GM19035 (cell line): ENCODE results near the gene IGFN1.

Experiments used
- ATAC-seq: cut with Tn5 transposase; IDR thresholded peaks from one replicate; pipeline ENCODE4 v1.9.1; 2021; ENCODE audit not compliant: unreplicated experiment

The IGFN1 gene

GRCh38 chr1:201262963-201263608, 72.5 kb downstream of the IGFN1 start:
- ATAC-seq: no peak

GRCh38 chr1:201264072-201264471, 73.4 kb downstream of the IGFN1 start:
- ATAC-seq: no peak

DNA sequence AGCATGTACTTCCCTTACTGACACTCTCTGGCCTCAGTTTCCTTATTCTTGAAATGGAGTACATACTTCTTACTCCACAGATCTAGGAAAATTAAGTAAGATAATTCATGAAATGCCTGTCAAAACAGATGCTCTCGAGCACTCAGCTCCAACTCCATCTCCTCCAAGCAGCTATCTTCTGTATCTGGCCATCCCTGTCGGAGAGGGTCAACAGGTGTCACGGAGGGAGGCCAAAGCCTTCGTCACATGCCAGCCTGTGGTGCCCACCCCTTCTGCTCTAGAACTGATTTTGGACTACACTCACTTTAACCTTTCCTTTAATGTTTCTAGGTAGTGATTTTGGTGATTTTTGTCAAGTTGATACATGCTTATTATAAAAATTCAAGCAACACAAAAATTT, 73.9 kb downstream of the IGFN1 start:
- no peak for ATAC-seq

GRCh38 chr1:201265756-201266155, 75.1 kb downstream of the IGFN1 start:
- no peak for ATAC-seq

GRCh38 chr1:201266276-201266675, 75.7 kb downstream of the IGFN1 start:
- no peak for ATAC-seq

DNA sequence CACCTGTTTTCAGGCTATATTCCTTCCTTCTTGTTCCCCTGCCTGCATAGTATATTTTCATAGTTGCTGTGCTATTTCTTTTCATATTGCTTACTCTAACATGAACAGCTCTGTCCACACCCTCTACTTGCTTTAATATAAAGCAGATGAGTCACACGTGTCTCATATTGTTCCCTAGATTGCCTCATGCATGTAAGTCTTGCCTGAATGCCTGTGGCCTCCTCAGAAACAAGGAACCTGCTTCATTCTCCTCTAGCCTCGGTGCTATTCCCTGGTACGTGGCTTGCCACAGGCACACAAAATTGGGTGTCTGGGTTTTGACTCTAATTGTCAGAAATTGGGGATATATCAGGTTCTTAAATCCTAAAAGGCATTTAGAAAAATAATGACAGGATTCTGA, 76.2 kb downstream of the IGFN1 start:
- no peak for ATAC-seq

GRCh38 chr1:201267481-201268229, 77.0 kb downstream of the IGFN1 start:
- no peak for ATAC-seq

GRCh38 chr1:201268604-201269151, 78.1 kb downstream of the IGFN1 start:
- no peak for ATAC-seq

DNA sequence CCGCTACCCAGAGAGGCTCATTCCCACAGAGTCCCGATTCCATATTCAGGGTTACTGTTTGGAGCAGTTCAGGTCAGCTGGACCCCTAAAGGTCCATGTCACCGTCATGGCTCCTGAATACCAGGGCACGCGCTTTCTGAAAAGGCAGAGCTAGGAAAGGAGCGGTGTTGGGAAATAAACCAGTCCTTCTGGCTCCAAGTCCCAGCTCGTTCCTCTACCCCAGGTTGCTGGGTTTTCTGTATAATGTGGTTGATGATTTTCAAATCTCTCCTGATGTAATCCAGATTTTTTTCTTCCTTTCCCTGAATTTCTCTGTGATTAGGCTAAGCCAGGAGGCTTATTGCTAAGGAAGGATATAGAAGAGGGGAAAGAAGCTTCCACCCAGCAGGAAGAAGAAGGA, 78.7 kb downstream of the IGFN1 start:
- ATAC-seq: no peak

- ATAC-seq: no peak
These were observed 79.3 kb downstream of the IGFN1 start for GRCh38 chr1:201269900-201270410.

DNA sequence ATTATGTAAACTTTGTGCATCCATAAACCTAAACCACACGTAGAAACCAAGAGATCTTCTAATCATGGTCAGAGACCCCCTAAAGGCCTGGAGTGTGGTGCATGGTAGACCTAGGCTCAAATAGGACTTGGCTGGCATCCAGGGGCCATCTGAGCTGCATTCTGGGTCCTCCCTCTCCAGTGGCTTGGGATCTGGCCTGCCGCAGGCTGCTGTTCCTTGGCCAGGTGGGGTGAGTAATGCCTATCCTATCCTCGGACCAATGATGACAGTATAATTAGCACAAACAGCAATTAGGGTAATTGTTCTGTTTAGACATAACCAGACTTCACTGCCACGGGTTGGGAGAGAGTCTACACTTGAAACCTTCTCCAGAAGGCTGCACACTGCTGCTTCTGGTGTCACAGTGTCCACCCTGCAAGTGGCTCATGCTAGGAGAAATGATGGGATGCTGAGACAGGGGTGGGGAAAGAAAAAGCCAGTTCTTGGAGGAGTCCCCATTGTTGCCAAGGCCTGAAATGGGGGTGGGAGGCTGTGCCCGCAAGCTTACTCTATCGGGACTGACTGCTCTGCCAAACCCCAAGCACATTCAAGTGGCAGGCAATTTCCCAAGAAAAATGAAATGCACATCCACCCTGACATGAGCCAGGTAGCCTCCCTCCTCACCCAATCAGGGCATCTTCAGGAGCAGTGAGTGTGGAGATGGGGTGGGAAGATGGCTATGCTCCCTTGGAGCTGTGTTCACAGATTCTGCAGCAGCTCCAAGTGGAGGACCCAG, 80.2 kb downstream of the IGFN1 start:
- ATAC-seq: no peak

DNA sequence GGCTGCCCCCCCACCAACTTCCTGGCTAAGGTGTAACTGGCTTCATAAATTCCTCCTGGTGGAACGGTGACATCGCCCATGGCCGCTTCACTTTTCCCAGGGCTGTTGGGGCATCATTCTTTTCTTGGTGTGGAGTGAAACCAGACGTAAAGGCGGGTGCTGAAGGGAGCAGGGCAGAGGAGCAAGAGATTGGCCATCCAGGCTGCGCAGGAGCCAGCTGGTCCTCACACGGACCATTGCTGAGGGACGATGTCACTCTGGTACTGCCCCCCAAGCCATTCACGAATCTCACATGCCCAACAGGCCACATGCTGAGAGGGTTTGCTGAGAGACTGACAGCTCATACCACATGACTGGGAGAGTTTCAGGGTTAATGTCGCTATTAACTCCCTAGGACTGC, 82.2 kb downstream of the IGFN1 start:
- no peak for ATAC-seq

- no peak for ATAC-seq
These were observed 84.1 kb downstream of the IGFN1 start for GRCh38 chr1:201274616-201275252.

- no peak for ATAC-seq
These were observed 84.6 kb downstream of the IGFN1 start for GRCh38 chr1:201275253-201275666.

DNA sequence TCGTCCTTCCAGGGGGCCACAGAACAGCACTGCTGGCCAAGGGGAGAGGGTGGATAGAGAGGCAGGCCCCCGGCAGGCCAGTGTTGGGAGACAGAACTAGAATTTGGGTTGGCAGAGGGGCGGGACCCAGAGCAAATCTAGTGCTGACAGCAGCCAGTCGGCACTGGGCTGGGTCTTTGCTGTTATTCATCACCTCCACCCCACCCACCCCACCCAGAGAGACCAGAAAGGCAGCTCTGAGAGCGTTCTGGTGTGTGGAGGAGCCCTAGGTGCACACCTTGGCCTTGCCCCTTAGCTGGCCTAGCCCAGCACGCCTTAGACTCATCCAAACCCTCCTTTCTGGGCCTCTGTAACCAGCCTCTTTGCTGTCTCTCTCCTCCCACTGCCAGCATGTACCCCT, 86.3 kb downstream of the IGFN1 start:
- no peak for ATAC-seq

GRCh38 chr1:201277441-201277840, 86.8 kb downstream of the IGFN1 start:
- ATAC-seq: no peak
